ENCODE measurements around the gene MBTPS1. TPM values are rescaled to one million over a fixed set of nuclear protein-coding genes. Genes with fewer than 3 reads are reported as not detected.

Gene MBTPS1
- polyA plus RNA-seq, 3 donors = 100 to 116 (median 111) TPM

DNA sequence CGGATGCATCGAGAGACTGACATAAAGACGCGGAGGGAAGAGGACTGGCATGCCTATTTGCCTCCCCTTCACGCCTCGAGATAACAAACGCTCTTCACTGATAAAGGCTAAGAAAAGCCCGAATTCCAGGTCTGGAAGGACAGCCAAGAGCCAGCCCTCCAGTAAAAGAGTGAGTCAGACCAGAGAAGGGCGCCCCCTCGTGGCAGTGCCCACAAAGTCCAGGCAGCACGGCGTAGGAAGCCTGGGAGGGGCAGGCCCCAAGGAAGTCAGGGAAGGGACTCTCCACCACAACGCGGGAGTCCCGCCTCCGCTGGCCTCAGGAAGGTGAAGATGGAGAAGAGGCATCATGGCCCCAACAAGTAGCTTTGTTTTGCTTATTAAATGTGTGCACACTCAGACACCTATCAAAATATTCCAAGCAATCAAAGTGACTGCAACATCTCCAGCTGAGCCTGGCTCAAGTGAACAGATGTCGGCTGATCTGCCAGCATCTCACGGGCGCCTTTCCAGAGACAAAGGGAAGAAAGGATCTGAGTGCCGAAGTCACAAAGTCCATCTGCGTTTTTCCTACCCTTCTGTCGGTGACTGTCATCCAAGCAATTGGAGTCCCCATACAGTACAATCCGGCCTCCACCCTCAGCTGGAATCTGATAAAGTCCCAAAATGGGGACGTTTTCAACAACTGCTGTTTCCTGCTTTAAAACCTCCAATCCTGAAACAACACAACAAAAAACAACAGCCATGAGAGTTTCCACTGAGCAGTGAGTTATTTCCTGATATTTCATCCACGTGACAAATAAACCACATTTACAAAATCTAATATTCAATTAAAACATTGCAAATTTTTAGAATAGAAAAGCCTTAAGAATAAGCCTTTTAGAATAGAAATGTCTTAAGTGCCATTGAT lies 53.8 kb downstream of the MBTPS1 start:
- DNase-seq (ENCODE audit: extremely low read depth in 1 of 11, low read depth in 9 of 11, low spot score in 4 of 11) = peak in 7 of 11 donors; percentile 30 to 57 (median 37)

DNA sequence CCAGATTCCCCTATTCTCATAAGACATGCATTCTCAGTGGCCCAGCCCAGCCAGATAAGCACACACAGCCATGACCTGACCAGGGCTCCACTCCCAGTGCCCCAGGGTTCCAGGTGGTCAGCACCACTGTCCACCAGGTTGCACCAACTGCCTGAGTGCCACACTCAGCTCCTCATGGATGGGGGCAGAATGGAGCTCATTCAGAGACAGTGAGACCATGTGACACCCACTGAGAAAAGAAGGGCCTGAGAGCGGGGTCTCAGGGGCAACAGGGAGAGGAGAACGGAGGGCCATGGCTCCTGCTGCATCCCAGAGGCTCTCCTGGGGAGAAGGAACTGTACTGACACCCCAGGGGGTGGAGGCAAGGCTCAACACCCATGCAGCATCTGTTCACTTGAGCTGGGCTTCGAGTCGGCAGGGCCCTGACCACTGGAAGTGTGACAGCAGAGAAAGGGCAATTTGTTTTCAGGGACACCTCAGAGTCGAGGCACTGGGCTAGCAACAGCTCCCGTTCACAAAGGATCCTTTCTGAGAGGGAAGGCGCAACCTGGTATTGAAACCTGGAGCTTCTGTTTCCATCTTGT lies 55.4 kb downstream of the MBTPS1 start:
- DNase-seq (ENCODE audit: extremely low read depth in 1 of 11, low read depth in 9 of 11, low spot score in 4 of 11) = no peak

DNA sequence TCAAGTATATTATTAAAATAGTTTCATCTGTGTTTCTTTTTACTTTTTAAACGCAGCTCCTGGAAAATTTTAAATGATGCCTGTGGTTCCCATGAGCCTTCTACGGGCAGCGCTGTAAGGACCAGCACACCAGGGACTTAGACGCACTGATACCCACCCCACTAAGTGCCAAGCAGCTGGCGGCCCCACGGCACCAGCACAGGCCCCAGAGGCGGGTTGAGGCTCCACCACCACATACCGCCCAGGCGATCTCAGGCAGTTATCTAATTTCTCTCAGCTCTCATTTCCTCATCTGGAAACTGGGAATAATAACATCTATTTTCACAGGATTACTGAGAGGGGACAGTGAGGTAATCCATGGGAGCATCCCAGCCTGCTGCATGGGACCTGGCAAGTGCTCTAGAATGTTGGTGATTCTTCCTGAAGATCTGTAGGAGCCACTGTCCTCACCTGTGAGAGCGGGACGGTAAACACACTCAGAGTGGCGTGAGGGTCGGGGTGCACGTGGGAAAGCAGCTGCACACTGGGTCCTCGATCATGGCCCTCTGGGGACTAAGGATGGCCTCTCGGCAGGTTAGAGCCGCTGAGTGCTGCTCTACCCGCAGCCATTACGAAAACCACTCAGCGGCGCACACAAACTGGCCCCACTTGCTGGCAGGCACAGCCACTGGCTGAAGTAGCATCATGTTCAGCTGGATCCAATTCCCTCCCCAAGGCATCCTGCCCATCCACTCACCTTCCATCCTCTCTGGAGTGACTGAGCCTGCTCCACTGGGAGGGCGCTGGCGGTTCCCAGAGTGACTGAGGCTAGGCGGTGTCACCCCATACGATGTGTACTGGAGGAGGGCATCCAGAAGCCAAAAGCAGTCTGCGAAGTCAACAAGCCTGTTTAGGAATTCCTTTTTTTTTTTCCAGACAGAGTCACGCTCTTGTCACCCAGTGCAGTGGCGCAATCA lies 56.5 kb downstream of the MBTPS1 start:
- DNase-seq (ENCODE audit: extremely low read depth in 1 of 11, low read depth in 9 of 11, low spot score in 4 of 11) = no peak

DNA sequence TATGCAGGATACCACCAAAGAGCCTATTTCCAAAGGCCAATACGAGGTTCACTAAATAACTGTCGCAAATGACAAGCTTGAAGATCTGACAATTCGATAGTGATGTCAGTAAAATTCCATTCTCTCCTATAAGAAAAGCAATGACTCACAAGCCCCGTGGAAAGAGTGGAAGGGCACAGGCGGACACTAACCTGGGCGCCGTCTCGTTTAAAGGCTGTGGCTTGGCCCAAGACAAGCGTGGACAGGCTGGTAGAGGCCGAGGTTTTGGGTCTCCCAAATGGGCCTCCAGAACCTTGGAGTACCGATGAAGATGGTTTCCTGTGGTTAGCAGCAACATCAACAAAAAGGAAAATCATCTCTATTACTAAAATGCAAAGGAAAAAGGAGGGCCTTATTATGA lies 57.6 kb downstream of the MBTPS1 start:
- DNase-seq (ENCODE audit: extremely low read depth in 1 of 11, low read depth in 9 of 11, low spot score in 4 of 11) = no peak

DNA sequence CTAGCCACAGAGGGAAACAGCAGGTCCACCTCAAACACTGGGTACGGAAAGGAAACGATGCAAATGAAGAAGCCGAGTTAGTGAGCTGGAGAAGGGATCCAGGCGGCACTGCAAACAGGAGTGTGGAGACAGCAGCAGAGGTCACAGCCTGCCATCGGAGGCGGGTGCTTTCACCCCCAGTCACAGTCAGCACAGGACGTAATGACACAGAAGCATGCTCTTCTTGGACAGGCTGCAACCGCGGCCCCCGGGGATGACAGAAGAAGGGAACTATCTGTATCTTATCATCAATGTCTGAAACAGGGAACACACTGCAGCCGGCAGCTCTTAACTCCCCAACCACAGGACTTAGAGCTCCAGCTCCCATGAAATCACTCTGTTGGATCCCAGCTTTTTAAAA lies 58.1 kb downstream of the MBTPS1 start:
- no peak for DNase-seq (ENCODE audit: extremely low read depth in 1 of 11, low read depth in 9 of 11, low spot score in 4 of 11)

DNA sequence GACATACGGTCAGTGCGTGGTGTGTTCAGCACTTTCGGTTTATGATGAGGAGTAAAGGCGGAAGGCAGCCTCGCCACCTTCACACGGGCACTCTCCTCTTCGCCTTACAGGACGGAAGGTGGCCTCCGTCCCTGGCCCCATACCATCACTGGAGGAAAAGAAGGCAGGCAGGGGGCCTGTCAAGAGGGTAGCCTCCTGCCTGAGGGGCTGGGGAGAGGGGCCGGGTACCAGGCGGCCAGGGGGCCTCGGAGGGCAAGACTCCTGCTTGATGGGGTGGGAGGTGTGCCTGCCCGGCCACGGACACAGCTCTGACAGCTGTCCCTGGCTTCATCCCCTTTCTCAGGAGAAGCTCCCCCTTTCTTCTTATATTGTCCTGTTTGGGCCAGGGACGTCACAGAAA lies 58.5 kb downstream of the MBTPS1 start:
- no peak for DNase-seq (ENCODE audit: extremely low read depth in 1 of 11, low read depth in 9 of 11, low spot score in 4 of 11)

DNA sequence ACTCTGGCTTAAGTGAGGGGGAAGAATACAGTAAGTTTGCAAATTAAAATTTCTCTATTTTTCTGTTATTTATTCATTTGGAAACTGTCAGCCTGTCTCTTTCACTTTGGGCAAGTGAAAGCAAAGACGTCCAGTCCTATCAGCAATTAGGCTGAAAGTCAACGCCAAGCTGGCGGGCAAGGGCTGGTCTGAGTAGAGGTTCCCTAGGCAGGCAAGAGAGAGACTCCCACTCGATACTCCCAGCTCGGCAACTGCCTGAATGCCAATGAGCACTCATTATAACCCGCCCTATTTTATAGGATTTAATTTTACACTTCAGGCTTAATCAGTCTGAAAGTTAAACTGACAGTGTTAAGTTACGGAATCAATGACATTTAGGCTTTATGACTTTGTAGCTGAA lies 59.8 kb downstream of the MBTPS1 start:
- no peak for DNase-seq (ENCODE audit: extremely low read depth in 1 of 11, low read depth in 9 of 11, low spot score in 4 of 11)

DNA sequence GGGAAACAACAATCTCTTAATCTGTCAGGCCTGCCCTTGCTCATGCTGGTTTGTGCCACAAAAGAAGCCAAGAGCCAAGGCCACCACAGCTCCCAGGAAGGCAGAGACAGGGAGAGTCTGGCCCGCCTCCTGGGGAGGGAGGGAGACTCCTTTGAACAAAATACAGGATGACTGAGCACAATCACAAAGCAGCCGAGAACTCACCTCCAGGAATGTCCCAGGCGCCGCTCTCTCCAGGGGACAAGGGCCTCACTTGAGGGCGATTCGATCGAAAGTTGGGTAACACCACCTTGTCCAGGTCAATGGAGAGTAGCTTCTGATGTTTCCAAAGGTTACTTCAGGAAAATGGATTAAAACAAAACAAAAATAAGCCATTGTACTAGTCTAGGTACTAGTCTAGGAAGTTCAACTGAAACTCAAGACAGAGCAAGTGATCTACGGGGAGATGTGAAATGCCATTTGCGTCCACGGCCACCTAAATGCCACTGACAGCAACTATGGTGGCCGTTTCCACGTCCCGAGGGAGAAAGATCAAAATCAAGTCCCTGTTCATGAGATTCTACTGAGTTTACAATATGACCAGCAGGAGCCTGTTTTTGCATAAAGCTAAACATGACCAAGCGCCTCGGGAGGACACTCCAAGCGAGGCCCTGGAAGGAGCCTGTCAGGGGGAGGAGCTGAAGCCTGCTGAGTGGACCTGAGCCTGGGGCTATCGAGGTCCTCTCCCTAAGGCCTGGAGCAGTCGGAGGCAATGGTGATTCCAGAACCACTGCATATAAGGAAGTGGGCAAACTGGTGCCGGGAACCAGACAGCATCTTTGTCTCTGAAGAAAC lies 60.7 kb downstream of the MBTPS1 start:
- no peak for DNase-seq (ENCODE audit: extremely low read depth in 1 of 11, low read depth in 9 of 11, low spot score in 4 of 11)

DNA sequence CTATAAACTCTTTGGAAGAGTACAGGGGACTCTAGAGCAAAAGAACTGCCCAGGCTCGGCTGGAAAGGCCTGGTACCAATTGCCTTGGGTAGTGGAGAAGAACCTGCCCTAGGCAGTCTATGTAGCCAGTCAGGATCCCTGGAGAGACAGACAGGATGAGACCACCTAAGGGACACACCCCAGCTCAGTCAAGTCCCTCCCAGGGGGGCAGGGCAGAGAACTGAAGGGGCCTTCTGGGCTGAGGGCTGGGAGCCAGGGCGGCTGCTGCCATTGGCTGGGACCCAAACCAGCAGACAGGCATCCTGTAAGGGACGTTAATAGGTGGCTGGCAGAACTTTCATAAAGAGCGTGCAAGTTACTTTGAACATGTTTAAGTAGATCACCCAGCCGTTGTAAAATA lies 61.4 kb downstream of the MBTPS1 start:
- DNase-seq (ENCODE audit: extremely low read depth in 1 of 11, low read depth in 9 of 11, low spot score in 4 of 11) = no peak

DNA sequence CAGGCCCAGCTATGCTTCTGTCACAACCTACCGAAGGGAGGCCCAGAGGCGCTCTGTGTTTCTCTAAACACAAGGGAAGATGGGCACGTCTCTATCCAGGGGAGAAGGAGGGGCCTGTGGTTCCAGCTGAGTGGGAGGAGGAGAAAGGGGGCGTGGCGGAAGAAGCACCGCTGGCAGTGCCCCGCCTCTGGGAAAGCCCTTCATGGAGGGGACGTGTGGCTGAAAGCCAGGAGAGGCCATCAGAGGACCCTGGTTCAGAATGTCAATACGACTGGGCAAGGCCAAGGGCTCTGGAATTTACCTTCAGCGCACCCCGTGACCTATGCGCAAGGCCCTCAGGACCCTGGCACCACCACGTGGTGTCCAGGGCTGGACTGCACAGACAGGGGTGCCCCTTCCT lies 61.8 kb downstream of the MBTPS1 start:
- no peak for DNase-seq (ENCODE audit: extremely low read depth in 1 of 11, low read depth in 9 of 11, low spot score in 4 of 11)

DNA sequence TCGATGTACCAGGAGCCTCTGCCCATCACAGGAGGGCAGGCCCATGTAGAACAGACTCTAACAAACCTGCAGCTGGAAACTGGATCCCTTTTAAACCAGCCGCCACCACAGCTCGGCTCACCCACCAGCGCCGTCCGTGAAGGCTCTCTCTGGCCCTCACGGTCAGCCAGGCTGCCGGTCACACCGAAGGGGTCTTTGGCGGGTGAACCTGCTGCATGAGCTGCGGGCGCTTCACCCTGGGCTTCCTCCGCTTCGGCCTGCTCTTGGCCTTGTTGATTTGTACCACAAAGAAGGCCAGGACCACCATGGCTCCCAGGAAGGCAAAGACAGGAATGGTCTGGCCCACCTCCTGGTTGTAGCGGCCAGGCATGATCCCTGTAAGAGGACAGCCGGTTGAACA lies 62.5 kb downstream of the MBTPS1 start:
- DNase-seq (ENCODE audit: extremely low read depth in 1 of 11, low read depth in 9 of 11, low spot score in 4 of 11) = no peak

DNA sequence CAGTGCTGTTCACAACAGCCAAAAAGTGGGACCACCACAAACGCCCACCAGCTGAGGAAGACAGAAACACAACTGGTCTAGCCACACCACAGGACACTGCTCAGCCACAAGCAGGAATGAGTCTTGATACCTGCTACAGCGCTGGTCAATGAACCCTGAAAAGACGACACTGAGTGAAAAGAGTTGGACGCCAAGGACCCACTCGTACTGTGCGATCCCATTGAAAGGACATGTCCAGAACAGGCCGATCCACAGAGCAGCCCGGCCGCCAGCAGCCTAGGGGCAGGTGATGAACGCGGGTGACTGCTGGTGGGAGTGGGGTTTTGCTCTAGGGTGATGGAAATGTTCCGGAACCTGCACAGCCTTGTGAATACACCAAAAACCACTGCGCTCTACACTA lies 63.5 kb downstream of the MBTPS1 start:
- DNase-seq (ENCODE audit: extremely low read depth in 1 of 11, low read depth in 9 of 11, low spot score in 4 of 11) = no peak

DNA sequence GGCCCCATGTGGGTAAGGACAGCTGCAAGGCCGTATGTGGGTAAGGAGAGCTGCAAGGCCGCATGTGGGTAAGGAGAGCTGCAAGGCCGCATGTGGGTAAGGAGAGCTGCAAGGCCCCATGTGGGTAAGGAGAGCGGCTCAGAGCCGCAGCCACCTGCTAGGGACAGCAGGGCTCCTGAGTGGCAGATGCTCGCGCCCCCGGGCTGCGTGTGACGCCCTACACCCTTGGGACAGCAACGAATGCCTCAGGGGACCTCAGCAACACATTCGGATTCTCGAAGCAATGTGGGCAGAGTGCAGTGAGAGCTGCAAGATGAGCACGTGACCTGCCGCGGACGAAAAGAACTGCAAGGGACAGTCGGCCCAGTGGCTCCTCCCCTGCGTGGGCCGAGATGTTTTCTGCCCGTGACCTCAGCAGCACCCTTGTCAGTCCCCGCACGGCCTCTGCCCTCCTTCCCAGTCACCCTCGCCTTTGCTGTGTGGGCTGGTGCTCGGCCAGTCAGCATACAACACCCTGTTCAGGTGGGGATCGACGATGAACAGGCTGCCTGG lies 64.6 kb downstream of the MBTPS1 start:
- no peak for DNase-seq (ENCODE audit: extremely low read depth in 1 of 11, low read depth in 9 of 11, low spot score in 4 of 11)

DNA sequence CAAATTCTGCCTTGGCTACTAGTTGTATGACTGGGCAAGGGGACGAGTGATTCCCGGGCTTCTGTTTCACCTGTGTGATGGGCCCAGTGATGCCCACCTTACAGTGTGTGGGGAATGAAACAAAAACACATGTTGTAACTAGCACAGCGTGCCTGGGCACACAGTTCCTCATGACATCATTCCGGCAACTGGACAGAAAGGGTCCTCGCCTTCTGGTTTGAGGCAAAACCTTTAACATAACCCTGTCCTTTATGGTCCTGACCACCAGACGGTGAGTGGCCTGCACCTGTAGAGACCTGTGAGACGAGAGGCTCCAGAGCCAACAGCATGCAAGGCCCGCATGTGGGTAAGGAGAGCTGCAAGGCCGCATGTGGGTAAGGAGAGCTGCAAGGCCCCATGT lies 66.4 kb downstream of the MBTPS1 start:
- no peak for DNase-seq (ENCODE audit: extremely low read depth in 1 of 11, low read depth in 9 of 11, low spot score in 4 of 11)

DNA sequence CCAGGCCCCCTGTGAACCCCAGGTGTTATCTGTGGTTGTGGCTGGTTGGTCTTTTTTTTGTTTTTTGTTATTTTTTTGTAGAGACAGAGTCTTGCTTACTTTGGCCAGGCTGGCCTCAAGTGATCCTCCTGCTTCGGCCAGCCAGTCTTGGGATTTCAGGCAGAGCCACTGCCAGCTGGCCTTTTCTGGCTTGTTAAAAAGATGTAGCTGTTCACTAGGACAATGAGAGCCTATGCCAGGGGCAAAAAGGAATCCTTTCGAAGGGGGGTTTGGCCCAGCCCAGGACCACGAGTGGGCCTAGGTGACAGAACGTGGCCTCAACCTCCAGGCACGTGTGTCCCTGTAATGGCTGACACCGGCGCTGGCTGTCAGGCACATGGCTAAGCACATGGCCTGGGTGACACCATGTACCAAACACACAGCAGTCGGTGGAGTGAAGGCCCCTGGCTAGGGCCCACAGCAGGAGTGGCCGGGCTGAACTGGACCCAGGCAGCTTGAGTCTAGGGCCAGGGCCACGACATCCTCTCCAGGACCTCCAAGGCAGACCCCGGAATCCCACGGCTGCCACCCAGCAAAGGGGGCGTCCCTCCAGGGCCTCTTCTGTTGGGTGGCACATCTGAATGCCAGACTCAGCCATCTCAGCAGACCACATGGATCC lies 67.2 kb downstream of the MBTPS1 start:
- DNase-seq (ENCODE audit: extremely low read depth in 1 of 11, low read depth in 9 of 11, low spot score in 4 of 11) = no peak

DNA sequence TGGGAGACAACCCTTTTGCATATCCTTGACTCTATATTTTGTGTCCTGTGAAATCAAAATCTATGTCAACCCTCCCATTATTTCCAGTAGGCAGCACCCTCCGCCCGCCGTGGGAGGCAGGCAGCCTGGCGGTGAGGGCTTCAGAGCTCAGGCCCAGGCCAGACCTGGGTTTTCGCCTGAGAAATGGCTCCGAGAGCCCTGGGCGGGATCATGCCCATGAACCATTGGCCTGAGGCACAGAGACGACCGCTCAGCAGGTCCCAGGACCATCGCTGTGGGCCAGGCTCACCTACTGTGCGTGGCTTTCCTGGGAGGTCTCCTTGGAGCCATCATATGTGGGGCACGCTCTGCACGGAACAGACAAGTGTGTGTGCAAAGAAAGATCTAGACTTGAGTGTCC lies 67.9 kb downstream of the MBTPS1 start:
- DNase-seq (ENCODE audit: extremely low read depth in 1 of 11, low read depth in 9 of 11, low spot score in 4 of 11) = no peak

DNA sequence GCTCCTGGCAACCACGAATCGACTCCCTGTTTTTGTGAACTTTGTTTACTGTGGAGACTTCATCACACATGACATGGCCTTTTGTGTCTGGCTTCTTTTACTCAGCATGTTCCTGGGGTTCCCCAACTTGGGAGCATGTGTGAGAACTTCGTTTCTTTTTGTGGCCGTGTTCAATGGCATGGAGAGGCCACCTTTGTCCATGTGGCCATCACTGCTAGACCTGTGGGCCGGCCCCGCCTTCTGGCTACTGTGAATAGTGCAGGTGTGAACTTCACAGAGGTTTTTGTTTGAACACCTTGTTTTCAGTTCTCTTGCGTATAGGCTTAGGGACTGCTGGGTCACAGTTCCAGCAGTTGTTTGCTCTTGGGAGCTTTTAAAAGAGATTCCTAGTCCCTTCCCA lies 68.5 kb downstream of the MBTPS1 start:
- no peak for DNase-seq (ENCODE audit: extremely low read depth in 1 of 11, low read depth in 9 of 11, low spot score in 4 of 11)

DNA sequence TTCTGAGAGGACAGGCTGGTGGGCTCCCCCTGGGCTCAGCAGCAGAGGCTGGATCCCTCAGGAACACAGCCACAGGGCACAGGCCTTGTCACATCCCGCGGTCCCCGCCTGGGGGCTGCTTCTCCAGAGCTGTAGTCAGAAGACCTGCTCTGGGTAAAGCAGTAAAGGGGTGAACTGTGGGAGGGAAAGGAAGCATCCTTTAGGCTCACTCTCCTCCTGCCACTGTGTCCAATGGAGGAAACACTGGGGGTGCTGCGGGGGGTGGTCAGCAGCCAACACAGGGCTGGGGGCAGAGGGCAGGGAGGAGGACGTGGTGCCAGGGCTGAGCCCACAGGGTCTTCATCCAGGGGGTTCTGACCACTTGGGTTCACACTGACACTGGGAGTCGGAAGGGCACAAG lies 69.1 kb downstream of the MBTPS1 start:
- no peak for DNase-seq (ENCODE audit: extremely low read depth in 1 of 11, low read depth in 9 of 11, low spot score in 4 of 11)

Measured in renal cortex interstitium (tissue), 11 donors.